ENCODE results near the gene FSCN2.

FSCN2 gene

DNA sequence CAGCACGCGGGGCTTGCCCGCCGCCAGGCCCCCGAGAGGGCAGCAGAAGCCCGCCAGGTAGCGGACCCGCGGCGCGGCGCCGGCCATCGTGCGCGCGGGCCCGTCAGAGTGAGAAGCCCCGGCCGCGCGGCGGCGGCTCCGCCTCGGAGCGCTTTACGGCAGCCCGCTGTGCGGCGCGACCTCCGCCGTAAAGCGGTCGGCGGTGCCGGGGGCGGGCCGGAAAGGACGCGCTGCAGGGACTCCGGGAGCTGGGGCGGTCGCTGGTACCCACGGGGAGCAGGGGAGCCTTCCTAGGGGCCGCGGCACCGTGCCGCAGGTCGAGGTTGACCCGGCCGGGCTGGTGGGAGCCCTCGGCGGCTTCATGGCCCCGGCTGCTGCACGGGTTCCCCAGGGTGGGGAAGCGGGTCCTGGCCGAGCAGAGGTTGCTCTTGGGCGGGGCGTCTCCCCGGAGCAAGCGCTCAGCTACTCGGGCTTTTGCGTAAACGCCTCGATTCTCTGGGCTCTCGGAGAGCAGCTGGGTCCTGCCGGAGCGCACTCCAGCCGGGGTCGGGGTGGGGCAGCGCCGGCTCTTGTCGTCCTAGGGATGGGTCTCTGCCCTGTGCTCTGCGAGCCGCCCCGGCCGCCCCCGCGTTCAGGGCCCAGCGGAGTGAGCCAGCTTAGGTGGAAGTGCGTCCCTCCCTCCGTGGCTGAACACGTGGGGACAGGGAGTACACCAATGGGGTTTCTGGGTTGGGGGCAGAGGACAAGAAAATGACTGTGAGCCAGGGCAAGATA is 24.3 kb downstream of the FSCN2 start, which contains the start of gene FAAP100:
FAAP100 (minus strand) TSS at position 110 of the 774 bp plus-strand sequence; CDS start at position 87, 23 bp downstream.
- DNase-seq = peak in 55 of 58 donors; percentile 36 to 88 (median 70)

DNA sequence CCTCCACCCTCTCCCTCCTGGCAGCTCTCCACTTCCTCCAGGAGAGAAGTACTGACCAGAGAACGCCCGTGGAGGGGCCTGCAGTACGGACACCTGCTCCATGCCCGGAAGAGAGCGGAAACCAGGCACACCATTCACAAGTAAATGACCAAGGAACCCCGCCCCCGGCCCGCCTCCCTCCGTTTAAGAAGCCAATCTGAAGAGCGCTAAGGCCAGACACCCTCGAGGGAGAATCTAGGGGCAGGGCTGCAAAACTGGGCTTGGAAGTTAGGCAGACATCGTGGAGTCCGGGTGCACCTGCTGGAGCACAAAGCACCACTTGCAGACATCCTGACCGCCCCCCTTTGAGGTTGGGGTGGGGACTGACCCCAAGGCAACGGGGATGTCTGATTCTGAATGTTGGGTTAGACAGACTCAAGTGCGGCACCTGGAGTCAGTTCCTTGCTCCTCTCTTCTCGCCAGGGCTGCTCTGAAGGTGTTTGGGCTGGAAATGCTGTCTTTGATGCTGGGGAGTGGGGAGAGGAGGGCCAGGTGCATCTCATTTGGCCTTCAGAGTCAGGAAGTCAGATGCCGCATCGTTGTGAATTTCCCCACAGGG is 24.9 kb downstream of the FSCN2 start:
- DNase-seq = peak in 49 of 58 donors; percentile 27 to 81 (median 60)

DNA sequence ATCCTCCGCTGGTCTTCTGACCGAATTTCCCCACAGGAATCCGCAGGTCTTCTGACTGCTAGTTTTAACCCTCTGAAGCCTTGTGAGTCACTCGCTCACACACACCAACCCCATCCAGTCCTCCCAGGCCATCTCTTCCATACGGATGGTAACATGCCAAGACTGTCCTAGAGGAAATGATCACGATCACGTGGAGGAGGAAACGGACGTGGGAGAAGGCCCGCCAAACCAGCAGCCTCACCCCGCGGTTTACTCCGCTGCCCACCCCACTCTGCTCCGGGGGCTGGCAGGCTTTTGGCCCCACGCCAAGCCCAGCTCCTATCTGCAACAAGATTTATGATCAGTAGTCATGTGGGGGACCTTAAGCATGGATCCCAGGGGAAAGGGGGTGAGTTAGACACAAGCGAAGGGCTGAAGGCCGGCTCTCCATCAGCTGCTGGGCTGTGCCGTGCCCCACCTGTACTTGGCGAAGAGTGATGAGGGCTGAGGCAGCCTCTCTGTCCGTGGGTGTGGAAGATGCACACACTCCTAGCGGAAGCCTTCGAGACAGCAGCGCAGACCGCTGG is 25.5 kb downstream of the FSCN2 start:
- DNase-seq = peak in 8 of 58 donors; percentile 8 to 49 (median 34)

DNA sequence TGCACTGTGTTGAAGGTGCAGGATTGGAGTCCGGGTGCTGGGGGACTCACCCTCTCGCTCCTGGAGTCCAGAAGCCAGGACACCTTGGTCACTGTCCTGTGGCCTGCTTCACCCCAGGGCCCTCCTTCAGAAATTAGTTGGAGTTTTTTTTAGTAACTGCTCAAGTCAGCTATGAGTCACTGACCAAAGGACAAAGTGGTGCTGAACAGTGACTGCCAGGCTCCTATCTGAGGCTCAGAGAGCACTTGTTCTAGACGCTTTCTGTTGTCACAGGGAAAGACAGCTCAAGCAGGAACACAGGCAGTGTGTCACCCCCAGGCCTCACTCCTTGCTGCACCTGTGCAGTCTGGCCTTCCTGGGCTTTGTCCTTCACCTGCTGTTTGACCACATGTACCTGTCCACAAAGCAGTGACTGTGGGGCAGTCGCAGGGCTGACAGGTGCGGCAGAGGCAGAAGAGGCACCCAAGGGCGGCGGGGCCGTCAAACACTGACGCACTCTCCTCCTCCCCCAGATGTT is 28.1 kb downstream of the FSCN2 start:
- no peak for DNase-seq

DNA sequence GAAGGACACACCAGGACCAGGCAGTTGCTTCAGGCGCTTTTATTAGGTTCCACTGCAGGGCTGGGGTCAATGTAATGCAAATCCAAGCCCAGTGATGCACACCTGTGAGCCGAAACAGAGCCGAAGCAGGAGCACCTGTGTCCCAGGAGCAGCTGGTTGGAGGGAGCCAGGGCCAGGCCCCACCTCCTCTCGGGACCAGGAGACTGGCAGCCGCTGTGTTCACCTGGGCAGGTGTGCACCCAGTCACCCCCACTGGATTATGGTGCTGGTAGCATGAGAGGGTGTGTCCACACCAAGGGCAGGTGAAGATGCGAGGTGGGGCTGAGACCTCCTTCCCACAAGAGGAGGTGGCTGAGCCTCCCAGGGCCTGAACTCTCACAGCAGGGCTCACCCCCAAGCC is 28.7 kb downstream of the FSCN2 start:
- DNase-seq = no peak

DNA sequence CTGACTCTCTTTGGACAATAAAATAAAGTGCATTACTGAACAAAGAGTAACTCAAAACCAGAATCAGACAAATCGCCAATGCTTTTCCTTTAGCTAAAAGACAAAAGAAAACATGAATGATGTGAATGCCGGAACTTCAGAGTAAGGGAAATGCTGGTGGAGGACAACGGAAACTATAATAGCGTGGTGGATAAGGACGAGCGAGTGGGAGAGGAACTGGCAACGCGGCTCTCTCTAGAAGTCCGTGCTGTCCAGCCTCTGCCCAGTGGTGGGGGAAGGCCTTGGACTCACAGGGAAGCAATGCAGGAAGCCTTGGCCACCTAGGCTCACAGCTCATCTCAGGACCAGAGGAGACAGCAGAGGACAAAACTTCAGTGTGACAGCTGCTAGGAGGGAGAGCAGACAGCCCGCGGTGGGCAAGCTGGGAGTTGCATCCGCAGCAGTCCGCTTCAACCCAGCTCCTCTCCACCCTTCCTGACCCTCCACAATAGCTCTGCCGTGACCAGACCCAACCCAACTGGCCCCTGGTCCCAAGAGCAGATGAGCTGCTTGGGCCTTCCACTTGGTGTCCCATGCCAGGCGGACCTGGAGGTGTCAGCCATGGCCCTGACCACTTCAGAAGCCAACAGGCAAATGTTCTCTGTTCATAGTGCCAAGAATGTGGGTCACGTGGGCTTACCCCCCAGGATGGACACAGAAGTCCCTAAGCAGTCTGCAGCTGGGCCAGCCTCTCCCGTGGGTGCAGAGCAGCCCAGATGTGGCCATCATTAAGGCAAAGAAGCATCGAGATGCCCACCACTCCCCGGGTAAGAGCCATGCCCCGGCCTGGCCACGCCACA is 29.3 kb downstream of the FSCN2 start:
- DNase-seq = no peak

DNA sequence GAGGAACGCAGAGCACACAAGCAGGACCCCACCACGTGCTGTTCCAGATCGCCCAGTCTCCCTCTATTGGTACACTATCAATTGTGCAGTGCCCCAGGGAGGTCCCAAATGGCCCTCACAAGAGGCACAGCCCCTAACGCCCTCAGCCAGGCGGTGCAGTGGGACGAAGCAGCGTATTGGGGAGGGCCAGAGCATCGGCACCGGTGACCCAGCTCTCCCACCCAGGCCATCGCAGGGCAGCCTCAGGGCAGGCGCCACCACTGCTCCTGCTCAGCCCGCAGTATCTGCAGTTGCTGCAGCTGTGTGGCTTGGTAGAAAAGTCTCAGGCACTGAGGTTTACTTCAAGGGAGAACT is 29.9 kb downstream of the FSCN2 start:
- DNase-seq = no peak

DNA sequence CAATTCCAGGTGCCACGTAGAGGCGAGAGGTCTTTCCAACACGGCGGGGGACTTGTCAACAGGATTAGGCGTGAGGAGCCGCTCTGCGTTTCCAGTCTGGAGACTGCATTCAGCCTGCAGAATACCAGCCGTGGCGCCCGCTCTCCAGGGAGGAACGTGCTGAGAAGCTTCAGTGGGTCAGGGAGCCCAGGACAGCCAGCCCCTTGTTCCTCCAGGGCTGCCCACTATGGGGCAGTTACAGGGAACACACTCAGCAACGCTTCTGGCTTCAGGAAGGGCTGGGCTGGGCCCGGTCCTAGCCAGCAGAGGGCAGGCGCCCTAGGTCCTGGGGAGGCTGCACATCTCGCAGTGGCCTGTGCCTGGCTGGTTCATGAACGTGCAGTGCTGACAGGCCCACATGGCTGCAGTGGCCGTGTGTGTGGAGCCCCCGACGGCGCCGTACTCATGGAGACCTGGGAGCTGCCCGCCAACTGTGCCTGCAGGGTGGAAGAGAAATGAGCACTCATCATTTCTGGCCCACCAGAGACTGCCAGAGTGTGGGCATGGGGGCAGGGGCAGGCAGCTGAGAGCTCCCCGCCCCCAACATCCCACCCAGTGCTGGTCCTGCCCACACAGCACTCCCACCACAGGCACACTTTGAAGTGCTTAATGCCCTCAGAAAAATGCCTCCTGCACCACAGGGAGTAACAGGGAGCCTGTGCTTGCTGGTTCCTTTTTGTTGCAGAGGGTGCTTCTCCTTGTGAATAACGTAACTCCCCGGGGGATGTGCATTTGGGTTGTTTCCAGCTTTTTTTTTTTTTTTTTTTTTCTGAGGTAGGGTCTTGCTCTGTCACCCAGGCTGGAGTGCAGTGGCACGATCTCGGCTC is 31.0 kb downstream of the FSCN2 start:
- peak in 8 of 58 donors; percentile 17 to 54 (median 35) for DNase-seq

DNA sequence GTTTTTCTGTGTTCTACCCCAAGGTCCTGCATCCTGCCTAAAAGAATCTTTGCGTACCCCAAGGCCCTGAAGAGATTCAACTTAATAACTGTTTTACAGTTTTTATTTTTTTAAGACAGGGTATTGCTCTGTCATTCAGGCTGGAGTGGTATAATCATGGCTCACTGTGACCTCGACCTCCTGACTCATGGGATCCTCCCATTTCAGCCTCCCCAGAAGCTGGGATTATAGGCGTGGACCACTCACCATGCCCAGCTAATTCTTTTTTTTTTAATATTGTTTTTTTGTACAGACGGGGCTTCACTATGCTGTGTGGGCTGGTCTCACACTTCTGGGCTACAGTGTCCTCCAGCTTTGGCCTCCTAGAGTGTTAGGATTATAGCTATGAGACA is 33.3 kb downstream of the FSCN2 start:
- no peak for DNase-seq

DNA sequence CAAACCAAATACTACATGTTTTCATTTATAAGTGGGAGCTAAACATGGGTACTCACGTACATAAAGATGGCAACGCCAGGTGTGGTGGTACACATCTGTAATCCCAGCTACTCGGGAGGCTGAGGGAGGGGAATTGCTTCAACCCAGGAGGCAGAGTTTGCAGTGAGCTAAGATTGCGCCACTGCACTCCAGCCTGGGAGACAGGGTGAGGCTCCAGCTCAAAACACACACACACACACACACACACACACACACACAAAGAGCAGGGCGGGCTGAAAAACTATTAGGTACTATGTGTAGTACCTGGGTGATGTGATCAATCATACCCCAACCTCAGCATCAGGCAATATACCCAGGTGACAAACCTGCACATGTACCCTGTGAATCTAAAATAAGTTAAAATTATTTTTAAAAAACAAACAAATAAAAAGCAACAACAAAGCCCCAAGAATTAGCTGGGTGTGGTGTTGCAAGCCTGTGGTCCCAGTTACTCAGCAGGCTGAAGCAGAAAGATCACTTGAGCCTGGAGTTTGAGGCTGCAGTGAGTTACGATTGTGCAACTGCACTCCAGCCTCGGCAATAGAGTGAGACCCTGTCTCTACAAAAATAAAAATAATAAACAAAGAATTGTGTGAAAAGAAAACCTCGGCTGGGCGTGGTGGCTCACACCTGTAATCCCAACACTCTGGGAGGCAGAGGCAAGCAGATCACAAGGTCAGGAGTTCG is 35.8 kb downstream of the FSCN2 start:
- no peak for DNase-seq

DNA sequence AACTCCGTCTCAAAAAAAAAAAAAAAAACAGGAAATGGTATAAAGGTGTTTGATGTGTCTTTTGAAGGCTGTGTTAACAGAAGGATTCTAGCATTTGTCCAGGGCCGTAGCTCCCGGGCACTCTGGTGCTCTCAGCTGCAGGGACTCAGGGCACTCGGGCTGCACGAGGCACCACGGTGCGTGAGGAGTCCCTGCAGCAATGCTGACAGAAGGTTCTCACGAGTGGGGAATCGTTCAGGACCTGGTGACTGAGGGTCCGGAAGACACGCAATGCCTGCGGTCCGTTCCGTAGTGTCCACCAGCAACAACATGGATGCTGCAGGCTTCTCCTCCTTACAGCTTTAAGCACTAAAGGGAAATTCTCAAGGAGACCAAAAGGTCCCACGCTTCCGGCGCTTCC is 36.6 kb downstream of the FSCN2 start:
- no peak for DNase-seq

DNA sequence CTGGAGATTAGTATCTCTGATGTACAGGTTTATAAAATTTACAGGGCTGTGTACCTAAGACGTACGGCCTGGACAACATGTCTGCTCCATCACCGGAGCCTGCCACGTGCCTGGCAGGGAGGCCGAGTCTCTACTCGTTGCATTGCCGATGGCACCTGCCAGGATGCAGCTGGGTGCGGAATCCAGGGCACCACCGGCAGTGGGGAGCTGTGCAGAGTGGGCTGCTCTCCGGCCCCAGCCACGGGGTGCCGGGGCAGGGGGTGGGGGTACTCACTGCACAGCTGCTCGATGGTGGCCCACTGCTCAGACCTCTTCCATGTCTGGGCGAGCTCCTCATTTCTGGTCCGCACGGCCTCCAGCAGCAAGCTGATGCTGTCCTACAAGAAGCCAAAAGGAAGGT is 37.1 kb downstream of the FSCN2 start:
- DNase-seq = no peak

DNA sequence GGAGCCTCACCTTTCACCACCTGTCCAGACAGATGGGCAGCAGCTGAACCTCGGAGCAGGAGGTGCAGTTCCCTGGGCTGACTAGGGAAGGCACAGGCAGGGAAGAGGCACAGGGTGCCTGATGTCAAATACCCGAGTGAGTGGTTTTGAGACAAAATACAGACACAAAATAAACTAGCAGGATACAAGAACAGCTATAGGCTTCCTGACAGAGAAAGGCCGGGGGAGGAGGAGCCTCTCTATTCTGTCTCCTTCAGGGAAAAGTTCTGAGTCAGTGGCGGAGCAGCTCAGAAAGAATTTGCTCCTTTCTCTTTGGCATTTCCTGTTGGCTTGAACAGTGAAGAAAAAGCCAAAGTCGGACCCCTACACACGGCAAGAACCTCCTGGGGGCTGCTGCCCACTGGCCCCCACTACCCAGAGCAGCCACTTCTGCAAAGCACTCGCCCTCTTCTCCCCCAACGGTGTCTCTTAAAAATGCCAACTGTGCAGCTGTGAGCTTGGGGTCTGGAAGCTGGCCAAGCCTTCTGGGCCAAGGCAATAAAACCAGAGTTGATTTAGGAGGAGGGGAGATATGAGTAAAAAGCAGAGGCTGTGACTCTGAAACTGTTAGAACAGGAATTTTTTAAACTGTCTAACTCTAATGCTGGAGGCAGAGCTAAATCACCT is 38.4 kb downstream of the FSCN2 start:
- peak in 14 of 58 donors; percentile 11 to 36 (median 24) for DNase-seq

DNA sequence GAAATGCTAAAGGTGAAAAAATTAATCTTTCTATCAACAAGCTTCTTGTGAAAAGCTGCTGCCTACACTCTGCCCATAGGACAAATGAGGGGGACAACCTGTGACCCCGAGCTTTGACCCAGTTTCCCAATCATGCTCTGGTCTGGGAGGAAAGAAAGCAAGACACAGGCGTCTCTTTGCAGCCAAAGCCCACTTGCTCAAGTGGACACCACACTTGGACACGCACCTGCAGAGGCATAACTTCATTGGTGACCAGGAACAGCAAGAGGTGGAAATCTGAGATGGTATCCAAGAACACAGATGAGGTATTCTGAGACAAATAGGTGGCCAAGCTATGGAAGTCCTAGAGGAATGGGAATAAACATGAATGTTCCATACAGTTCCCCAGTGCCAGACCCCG is 39.0 kb downstream of the FSCN2 start:
- DNase-seq = no peak

DNA sequence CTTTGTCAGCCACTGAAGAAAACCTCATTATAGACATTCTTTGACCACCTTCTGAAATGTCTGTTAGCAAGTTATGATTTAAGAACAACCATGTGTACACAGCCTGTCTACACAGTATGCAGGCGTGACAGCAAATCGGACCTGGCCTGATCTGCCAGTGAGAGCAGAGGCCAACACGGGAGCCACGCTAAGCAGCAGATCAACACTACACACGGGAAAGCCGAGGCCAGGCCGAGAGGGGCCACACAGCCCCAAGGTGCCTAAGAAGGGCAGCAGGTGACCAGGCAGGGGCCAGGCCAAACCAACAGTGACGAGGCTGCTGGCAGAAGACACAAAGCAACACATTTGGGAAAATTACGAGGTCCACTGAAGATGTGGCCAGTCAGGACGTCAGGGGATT is 40.2 kb downstream of the FSCN2 start:
- DNase-seq = no peak

DNA sequence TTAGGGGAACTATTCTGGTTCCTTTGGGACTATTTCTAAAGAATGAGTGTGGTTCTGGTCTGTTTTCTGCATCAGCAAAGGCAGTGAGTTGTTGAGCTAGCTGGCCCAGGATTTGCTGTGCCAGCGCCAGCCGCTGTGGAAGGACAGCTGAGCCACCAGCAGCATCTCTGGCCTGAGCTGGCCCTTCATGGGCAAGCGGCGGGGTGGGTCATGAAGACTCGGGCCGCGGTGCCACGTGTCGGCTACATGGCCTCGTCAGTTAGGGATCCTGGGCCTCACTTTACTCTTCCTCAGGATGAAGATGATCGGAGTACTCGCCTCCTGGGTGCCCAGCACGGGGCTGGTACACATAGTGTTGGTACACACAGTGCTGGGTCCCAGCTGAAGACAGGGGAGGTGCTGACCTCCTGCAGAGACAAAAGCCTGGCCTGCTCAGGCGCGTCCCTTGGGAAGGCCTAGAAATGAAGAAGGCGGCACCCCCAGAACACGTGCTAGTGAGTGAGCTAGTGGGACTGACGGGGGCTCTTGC is 41.9 kb downstream of the FSCN2 start:
- DNase-seq = no peak

DNA sequence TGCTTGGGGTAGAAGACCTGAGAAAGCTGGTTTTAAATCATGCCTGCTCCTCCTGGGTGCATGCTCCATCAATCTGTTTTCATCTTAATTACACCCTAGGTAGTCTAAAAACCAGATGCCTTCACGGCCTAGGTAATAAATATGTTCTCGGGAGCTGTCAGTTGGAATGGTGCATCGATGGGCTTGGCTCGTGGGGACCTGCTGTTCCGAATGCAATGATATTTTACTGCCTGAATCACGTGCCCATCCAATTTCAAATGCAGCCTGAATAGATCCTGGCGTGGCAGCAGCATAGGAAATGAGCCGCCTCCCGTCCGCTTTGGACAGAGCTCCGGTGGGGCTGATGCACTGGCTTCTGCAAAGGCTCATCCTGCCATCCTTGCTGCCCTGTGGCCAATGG is 42.8 kb downstream of the FSCN2 start:
- peak in 5 of 58 donors; percentile 13 to 48 (median 27) for DNase-seq

DNA sequence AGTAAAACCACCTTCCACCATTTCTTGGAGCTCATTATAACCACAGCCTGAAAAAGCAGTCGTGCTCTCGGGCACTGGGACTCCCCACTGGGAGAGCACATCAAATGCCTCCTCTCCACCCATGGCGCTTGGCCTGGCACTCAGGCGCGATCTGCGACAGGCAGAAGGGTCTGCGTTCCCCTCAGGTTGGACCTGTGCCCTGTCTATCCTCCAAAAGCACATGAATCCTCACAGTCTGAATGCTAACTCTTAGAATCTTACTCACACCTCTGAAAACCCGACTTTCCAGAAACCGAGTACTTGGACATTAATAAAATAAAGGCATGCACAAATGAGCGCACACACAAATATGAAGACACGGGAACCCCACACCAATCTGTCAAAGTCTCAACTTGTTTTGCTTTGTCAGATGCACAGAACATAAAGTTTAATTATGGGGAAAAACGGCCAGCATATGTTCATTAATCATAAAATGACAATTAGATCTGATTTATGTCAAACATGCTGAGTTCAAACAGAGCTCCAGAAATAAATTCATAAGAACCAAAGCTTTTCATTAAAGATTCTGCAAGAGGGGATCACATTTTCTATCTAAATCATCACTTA is 44.5 kb downstream of the FSCN2 start:
- DNase-seq = no peak

Measured in anterior cingulate cortex (tissue), 58 donors.